ENCODE measurements around the gene CEACAM19.
A peak's percentile ranks its signal among the peaks of the same experiment; 100 is the strongest.

CEACAM19 gene

DNA sequence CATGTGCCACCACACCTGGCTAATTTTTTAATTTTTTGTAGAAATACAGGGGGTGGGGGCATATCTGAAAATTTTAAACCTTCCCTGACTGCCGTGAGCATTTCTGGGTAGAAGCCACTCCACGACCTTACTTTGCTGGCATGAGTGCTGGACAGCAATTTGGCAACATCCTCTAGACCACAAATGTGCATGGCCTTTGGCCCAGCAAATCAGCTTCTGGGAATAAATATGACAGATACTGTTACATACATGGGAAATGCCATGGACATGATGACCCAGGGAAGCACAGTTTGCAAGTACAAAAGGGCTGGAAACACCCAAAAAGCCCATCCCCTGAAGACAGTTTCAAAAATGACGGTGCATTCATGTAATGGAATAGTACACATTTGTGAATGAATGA lies 30.8 kb upstream of the CEACAM19 start:
- H3K4me3 ChIP-seq (ENCODE audit: low read length) = no peak overlapping the region
- TF ChIP-seq, protein P1, sequence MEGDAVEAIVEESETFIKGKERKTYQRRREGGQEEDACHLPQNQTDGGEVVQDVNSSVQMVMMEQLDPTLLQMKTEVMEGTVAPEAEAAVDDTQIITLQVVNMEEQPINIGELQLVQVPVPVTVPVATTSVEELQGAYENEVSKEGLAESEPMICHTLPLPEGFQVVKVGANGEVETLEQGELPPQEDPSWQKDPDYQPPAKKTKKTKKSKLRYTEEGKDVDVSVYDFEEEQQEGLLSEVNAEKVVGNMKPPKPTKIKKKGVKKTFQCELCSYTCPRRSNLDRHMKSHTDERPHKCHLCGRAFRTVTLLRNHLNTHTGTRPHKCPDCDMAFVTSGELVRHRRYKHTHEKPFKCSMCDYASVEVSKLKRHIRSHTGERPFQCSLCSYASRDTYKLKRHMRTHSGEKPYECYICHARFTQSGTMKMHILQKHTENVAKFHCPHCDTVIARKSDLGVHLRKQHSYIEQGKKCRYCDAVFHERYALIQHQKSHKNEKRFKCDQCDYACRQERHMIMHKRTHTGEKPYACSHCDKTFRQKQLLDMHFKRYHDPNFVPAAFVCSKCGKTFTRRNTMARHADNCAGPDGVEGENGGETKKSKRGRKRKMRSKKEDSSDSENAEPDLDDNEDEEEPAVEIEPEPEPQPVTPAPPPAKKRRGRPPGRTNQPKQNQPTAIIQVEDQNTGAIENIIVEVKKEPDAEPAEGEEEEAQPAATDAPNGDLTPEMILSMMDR (IDR thresholded peaks at IDR 0.05; ENCODE audit: insufficient read depth, low read depth, low read length, missing control alignments) = no peak
- DNase-seq (ENCODE audit: low read depth) = peak; percentile 36

DNA sequence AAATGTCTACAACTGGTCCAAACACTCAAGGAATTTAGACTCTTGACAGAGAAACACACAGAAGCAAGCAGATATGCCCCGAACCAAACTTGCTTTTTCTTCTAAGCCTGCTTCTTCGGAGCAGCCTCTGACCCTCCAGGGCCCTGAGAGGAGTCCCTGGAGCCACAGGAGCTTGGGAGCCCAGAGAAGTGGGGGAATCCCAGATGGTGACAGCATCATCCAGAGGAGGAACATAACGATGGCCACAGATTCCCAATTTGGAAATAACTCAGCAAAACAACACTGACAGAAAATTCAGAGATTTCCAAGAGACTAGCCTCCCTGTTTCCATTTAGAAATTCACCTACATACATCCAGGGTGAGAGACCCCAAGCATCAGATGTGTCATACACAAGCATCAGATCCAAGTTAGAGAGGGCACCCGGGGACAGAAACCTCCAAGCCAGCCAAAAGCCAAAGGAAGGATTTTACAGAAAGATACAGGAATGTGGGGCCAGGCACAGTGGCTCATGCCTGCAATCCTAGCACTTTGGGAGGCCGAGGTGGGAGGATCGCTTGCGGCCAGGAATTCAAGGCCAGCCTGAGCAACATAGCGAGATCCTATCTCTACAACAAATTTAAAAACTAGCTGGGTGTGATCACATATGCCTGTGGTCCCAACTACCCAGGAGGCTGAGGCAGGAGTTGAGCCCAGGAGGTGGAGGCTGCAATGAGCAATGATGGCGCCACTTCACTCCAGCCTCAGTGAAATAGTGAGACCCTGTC lies 29.6 kb upstream of the CEACAM19 start:
- DNase-seq (ENCODE audit: low read depth) = no peak

DNA sequence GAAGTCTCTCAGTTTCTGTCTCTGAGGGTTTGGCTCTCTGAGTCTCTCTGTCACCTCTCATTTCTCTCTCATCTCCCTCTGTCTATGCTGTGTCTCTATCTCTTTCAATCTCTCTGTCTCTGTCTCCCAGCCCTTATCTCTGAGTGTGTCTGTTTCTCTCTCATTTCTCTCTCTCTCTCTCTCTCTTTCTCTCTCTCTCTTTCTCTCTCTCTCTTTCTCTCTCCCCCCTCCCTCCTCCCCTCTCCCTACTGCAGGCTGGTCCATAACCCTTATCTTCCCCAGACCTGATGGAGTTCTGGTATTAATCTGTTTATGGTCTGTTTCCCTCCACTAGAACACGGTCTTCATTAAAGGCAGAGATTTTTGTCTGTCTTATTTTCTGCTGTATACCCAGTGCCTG lies 28.9 kb upstream of the CEACAM19 start:
- H3K4me3 ChIP-seq (ENCODE audit: low read length) = no peak overlapping the region
- TF ChIP-seq, protein P1 (IDR thresholded peaks at IDR 0.05; ENCODE audit: insufficient read depth, low read depth, low read length, missing control alignments) = no peak
- DNase-seq (ENCODE audit: low read depth) = no peak

More for the DNA sequence above, 29.6 kb upstream of the CEACAM19 start:
- no peak overlapping the region for H3K4me3 ChIP-seq (ENCODE audit: low read length)
- TF ChIP-seq, protein P1 (IDR thresholded peaks at IDR 0.05; ENCODE audit: insufficient read depth, low read depth, low read length, missing control alignments) = no peak

DNA sequence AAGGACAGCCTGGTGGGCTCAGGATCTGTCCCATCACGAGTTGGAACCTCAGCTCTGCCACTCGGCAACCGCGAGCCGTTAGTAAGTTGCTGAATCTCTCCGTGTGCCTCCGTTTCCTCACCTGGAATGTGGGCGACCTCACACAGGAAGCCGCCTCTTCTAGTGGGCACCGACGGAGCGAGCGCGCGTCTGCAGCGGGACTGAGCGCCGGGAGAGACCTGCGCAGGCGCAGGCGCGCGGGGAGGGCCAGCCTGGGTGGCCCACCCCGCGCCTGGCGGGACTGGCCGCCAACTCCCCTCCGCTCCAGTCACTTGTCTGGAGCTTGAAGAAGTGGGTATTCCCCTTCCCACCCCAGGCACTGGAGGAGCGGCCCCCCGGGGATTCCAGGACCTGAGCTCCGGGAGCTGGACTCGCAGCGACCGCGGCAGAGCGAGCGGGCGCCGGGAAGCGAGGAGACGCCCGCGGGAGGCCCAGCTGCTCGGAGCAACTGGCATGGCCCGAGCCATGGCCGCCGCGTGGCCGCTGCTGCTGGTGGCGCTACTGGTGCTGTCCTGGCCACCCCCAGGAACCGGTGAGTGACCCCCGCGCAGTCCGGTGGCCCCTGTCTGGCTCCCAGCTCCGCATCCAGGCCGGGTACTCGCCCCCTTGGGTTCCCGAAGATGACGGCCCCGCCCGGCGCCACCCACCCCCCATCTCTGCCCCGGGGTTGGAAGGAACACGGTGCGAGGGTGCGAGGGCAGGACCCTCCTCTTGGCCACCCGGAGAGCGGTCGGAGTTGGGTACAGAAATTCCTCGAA lies 27.5 kb upstream of the CEACAM19 start, which contains the start of gene PVR:
TSS of gene PVR (plus strand) at position 306 of the 797 bp plus-strand sequence. CDS start at position 493, 187 bp downstream.
- TF ChIP-seq, protein P1 (IDR thresholded peaks at IDR 0.05; ENCODE audit: insufficient read depth, low read depth, low read length, missing control alignments) = no peak
- peak within 1 kb of the TSS; percentile 91 for H3K4me3 ChIP-seq (ENCODE audit: low read length)
- peak; percentile 77 for DNase-seq (ENCODE audit: low read depth)

DNA sequence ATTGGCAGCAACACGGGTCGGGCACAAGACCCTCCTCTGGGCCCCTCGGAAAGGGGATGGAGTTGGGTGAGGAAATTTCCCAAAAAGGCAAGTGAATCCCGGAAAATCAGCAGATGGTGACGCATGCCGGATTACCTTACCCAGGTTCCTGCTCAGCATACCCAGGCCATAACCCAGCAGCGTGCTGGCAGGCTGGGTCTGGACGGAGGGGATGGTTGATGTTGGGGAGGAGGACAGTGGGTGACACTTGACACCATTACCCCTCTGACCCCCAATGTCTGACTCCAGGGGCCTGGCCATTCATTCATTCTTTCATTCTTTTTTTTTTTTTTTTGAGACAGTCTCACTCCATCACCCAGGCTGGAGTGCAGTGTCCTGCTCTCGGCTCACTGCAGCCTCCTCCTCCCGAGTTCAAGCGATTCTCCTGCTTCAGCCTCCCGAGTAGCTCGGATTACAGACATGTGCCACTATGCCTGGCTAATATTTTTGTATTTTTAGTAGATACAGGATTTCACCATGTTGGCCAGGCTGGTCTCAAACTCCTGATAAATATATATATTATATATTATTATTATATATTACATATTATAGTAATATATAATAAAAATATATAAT lies 26.8 kb upstream of the CEACAM19 start:
- peak; percentile 69 for DNase-seq (ENCODE audit: low read depth)
- peak overlapping the region; percentile 91 for H3K4me3 ChIP-seq (ENCODE audit: low read length)
- TF ChIP-seq, protein P1 (IDR thresholded peaks at IDR 0.05; ENCODE audit: insufficient read depth, low read depth, low read length, missing control alignments) = no peak

DNA sequence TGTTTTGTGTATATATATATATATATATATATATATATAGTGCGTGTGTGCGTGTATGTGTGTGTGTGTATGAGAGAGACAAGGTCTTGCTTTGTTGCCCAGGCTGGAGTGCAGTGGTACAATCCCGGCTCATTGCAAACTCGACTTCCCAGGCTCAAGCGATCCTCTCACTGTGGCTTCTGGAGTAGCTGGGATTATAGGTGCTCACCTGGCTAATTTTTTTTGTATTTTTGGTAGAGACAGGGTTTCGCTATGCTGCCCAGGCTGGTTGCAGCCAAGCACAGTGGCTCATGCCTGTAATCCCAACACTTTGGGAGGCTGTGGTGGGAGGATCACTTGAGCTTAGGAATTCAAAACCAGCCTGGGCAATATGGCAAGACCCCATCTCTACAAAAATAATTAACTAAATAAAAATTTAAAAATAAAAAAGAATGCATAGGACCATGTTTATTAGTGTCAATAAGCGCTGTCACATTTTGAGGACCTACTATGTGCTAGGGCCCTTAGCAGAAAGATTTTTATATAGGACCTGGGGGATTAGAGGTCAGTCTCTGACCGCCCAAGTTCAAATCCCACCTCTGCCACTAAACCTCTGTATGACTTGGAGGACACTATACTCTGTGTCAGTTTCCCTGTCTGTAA lies 25.8 kb upstream of the CEACAM19 start:
- H3K4me3 ChIP-seq (ENCODE audit: low read length) = no peak overlapping the region
- DNase-seq (ENCODE audit: low read depth) = no peak
- TF ChIP-seq, protein P1 (IDR thresholded peaks at IDR 0.05; ENCODE audit: insufficient read depth, low read depth, low read length, missing control alignments) = no peak

Data from epithelial cell of esophagus (primary cell).